Measurements from ENCODE around the gene MYO9B. TPM values are rescaled to one million over a fixed set of nuclear protein-coding genes. Genes with fewer than 3 reads are reported as not detected.
A peak's percentile ranks its signal among the peaks of the same experiment; 100 is the strongest.

The MYO9B gene
- total RNA-seq, 1 experiment from 2014 or later: 79.4 TPM

DNA sequence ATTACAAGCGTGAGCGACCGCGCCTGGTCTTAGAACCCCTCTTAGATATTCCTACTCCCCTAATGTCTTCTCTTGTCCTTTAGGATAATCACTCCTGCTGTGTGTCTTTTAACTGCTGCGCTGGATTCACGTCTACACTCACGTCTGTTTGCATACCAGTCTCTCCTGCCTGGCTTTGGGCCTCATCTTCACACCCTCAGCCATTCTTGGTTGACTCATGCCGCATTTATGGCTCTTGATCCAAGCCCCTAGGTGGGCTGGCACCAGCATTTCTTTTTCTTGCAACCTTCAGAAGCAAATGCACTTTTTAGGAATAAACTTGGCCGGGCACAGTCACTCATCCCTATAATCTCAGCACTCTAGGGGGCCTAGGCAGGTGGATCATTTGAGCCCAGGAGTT lies 22.7 kb downstream of the MYO9B start:
- ATAC-seq (no peak), DNase-seq (ENCODE audit: low read depth, low spot score) (no peak)
- no peak for TF ChIP-seq POLR2AphosphoS5 (IDR thresholded peaks at IDR 0.05; ENCODE audit: low read depth, low read length)
- TF ChIP-seq TCF7L2 (IDR thresholded peaks at IDR 0.05; ENCODE audit: low read depth, low read length): no peak
- TF ChIP-seq, protein P1, sequence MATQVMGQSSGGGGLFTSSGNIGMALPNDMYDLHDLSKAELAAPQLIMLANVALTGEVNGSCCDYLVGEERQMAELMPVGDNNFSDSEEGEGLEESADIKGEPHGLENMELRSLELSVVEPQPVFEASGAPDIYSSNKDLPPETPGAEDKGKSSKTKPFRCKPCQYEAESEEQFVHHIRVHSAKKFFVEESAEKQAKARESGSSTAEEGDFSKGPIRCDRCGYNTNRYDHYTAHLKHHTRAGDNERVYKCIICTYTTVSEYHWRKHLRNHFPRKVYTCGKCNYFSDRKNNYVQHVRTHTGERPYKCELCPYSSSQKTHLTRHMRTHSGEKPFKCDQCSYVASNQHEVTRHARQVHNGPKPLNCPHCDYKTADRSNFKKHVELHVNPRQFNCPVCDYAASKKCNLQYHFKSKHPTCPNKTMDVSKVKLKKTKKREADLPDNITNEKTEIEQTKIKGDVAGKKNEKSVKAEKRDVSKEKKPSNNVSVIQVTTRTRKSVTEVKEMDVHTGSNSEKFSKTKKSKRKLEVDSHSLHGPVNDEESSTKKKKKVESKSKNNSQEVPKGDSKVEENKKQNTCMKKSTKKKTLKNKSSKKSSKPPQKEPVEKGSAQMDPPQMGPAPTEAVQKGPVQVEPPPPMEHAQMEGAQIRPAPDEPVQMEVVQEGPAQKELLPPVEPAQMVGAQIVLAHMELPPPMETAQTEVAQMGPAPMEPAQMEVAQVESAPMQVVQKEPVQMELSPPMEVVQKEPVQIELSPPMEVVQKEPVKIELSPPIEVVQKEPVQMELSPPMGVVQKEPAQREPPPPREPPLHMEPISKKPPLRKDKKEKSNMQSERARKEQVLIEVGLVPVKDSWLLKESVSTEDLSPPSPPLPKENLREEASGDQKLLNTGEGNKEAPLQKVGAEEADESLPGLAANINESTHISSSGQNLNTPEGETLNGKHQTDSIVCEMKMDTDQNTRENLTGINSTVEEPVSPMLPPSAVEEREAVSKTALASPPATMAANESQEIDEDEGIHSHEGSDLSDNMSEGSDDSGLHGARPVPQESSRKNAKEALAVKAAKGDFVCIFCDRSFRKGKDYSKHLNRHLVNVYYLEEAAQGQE (IDR thresholded peaks at IDR 0.05; ENCODE audit: insufficient read depth in 1 of 2, low read depth in 2 of 2, low read length in 1 of 2): no peak
- TF ChIP-seq, protein P2, sequence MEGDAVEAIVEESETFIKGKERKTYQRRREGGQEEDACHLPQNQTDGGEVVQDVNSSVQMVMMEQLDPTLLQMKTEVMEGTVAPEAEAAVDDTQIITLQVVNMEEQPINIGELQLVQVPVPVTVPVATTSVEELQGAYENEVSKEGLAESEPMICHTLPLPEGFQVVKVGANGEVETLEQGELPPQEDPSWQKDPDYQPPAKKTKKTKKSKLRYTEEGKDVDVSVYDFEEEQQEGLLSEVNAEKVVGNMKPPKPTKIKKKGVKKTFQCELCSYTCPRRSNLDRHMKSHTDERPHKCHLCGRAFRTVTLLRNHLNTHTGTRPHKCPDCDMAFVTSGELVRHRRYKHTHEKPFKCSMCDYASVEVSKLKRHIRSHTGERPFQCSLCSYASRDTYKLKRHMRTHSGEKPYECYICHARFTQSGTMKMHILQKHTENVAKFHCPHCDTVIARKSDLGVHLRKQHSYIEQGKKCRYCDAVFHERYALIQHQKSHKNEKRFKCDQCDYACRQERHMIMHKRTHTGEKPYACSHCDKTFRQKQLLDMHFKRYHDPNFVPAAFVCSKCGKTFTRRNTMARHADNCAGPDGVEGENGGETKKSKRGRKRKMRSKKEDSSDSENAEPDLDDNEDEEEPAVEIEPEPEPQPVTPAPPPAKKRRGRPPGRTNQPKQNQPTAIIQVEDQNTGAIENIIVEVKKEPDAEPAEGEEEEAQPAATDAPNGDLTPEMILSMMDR (IDR thresholded peaks at IDR 0.05): no peak
- TF ChIP-seq SIN3A (IDR thresholded peaks at IDR 0.05; ENCODE audit: borderline replicate concordance, insufficient read depth, low read depth, low read length): no peak
- CTCF ChIA-PET: no interaction called here
- Histone ChIP-seq H3K27me3 (ENCODE audit: control insufficient read depth, insufficient read depth, low read length) (no peaks in the 10 kb centered on the region), H3K27ac (ENCODE audit: low read length) (no peak overlapping the region), H3K9me3 (ENCODE audit: control insufficient read depth, insufficient read depth, low read depth, low read length) (no peaks in the 10 kb centered on the region), H3K4me1 (ENCODE audit: control insufficient read depth, insufficient read depth, low read length) (no peaks in the 10 kb centered on the region), H3K36me3 (ENCODE audit: control insufficient read depth, insufficient read depth, low read length) (no peaks in the 10 kb centered on the region; the same call in 1 of the 2 replicates), H3K4me3 (ENCODE audit: low read depth in 2 of 2, low read length in 2 of 2) (no peak overlapping the region)
- POLR2A ChIA-PET: no interaction called here
- BruUV-seq (replicated peaks): no TSS peak
- in situ Hi-C loops (cut with HindIII; ENCODE audit: low pct_unique_long_range_greater_than_20kb, low sequenced_read_pairs) (no loop called here), intact Hi-C loops (cut with micrococcal nuclease; ENCODE audit: unreplicated experiment) (no loop called here)

DNA sequence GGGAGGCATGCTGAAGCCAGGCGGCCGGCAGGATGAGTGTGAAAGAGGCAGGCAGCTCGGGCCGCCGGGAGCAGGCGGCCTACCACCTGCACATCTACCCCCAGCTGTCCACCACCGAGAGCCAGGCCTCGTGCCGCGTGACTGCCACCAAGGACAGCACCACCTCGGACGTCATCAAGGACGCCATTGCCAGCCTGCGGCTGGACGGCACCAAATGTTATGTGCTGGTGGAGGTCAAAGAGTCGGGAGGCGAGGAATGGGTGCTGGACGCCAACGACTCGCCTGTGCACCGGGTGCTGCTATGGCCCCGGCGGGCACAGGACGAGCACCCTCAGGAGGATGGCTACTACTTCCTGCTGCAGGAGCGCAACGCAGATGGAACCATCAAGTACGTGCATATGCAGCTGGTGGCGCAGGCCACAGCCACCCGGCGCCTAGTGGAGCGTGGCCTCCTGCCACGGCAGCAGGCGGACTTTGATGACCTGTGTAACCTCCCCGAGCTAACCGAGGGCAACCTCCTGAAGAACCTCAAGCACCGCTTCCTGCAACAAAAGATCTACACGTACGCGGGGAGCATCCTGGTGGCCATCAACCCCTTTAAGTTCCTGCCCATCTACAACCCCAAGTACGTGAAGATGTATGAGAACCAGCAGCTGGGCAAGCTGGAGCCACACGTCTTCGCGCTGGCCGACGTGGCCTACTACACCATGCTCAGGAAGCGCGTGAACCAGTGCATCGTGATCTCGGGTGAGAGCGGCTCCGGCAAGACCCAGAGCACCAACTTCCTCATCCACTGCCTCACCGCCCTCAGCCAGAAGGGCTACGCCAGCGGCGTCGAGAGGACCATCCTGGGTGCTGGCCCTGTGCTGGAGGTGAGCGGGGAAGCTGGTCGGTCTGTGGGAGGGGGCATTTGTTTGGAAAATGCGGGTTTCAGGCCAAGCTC lies 26.4 kb downstream of the MYO9B start:
- in situ Hi-C loops (cut with HindIII; ENCODE audit: low pct_unique_long_range_greater_than_20kb, low sequenced_read_pairs) (no loop called here), intact Hi-C loops (cut with micrococcal nuclease; ENCODE audit: unreplicated experiment) (no loop called here)
- POLR2A ChIA-PET: no interaction called here
- TF ChIP-seq, protein P1 (IDR thresholded peaks at IDR 0.05; ENCODE audit: insufficient read depth in 1 of 2, low read depth in 2 of 2, low read length in 1 of 2): peak in 1 of 2 experiments; percentile 65; a peak in 1 of 4 replicates
- TF ChIP-seq, protein P2 (IDR thresholded peaks at IDR 0.05): no peak
- TF ChIP-seq POLR2AphosphoS5 (IDR thresholded peaks at IDR 0.05; ENCODE audit: low read depth, low read length): no peak
- no peak for ATAC-seq
- BruUV-seq (replicated peaks): no TSS peak
- no peak overlapping the region for H3K27ac ChIP-seq (ENCODE audit: low read length)
- DNase-seq (ENCODE audit: low read depth, low spot score): no peak
- no peaks in the 10 kb centered on the region for H3K36me3 ChIP-seq (ENCODE audit: control insufficient read depth, insufficient read depth, low read length)
- H3K4me3 ChIP-seq (ENCODE audit: low read depth in 2 of 2, low read length in 2 of 2): no peak overlapping the region
- peaks cover under 1% of the 10 kb centered on the region for H3K4me1 ChIP-seq (ENCODE audit: control insufficient read depth, insufficient read depth, low read length)
- CTCF ChIA-PET: no interaction called here
- H3K9me3 ChIP-seq (ENCODE audit: control insufficient read depth, insufficient read depth, low read depth, low read length): no peaks in the 10 kb centered on the region
- H3K27me3 ChIP-seq (ENCODE audit: control insufficient read depth, insufficient read depth, low read length): no peaks in the 10 kb centered on the region

Data from Panc1 (cell line).